Stimulated activated CD8-positive, alpha-beta memory T cell treated with anti-CD3 and anti-CD28 coated beads, Interleukin-7, amount 100 ng/mL, for 1 hour (primary cell): ENCODE measurements around the gene UBE2U.
A peak's percentile ranks its signal among the peaks of the same experiment; 100 is the strongest.
"Not testable (repeated sequence)": the region's sequence is repeated elsewhere in the genome, so short reads cannot be mapped to it uniquely, and the experiment has no call there.

ENCODE experiments used
- DNase-seq, 2 donors: peaks; one replicate each; pipeline ENCODE4 v3.0.0-alpha.2; 2020; ENCODE audit warnings: low read depth in 2 of 2

The UBE2U gene

DNA sequence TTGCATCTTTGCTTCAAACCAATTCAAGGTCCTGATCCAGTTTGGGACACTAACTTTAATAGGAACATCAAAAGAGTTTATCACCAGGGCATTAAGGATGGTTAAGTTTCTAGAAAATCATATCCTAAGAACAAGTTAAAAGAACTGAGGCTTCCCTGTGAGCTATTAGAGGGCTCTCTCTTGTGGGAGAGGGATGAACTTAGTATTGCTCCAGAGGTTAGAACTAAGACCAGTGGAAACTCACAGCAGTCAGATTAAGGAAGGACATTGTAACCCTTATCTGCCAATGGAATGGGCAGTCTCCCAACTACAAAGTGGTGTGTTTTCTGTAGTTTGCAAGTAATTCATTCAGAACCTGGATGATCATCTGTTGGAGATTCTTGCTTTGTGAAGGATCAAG, 36.8 kb downstream of the UBE2U start:
- no peak for DNase-seq

DNA sequence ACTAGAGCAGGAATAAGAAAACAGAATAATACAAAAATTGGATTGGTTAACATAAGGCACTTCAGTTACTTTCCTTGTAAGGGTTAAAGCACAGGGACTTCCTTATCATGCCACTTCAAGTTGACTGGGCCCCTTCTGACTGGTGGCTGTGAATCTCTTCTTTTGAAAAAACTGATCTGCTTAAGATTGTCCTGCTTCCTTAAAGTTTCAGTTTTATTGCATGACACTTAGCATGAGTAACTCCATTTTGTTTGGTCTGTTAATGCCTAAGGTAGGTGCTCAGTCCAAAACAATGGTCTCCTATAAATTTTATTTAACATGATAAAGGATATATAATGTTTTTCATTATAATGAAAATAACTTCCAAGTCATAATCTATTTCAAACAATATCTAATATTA, 37.6 kb downstream of the UBE2U start:
- no peak for DNase-seq

DNA sequence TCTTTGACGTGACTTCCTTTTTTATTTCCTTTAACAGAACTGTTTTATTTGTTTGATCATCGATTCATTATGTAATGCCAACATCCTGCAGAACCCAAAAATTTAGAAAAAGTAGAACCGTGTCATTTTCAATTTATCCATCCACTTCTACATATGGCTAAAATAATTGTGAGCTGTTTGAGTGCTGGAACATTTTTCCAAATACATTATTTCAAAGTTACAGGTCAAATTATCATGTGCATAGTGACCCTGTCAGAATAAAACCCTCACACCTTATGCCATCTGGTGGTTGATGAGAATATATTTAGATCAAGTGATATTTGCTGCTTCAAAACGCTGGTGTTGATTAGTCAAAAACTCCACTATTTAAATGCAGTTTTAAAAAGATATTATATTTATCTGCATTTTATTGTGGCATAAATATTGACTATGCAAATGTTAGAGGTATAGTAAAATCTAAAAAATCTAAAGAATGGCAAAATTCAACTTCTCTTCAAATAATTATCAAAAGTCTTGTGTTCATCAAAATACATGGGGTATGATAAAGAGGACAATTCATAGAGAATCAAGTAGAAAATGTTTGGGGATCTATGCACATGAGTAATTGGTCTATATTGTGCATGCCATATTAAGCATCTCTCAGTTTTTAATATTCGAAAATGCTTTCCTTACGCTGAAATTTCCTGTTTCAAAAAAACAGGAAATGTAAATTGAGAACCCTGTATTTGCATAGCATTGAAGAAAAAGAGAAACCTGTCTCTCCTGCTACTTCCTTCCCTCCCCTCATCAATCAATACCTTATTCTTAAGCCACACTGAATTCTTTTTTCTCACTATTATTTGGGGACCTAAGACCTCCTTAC, 39.7 kb downstream of the UBE2U start:
- no peak for DNase-seq

DNA sequence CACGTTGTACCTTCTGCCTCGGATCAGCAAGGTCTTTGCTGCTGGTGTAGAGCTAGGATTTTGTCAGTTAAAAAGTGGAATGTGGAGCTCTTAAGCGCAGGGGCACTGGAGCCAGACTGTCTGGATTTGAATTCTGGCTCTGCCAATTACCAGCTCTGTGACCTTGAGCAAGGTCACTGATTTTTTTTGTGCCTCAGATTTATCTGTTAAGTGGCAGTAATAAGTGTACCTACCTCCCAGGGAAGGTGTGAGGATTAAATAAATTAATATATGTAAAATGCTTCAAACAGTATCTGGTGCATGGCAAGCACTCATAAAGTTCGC, 40.3 kb downstream of the UBE2U start:
- DNase-seq = no peak

DNA sequence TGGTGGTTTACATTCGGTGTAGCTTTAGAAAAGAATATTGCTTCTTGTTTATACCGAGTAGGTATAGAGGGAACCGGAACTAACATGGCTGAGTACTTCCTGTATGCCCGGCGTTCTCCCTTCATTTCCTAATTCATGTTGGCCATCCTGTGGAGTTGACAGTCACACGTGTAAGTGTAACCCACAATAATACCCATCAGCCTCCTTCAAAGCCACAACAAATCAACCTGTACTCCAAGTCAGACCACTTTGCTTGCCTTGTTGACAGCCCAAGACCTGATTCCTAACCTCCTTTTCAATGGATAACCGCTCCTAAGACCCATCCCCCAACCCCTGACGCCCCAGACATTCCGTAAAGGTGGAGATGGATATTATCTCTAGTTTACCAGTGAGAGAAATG, 42.1 kb downstream of the UBE2U start:
- DNase-seq = no peak

GRCh38 chr1:64246294-64246917, 43.0 kb downstream of the UBE2U start:
- no peak for DNase-seq

DNA sequence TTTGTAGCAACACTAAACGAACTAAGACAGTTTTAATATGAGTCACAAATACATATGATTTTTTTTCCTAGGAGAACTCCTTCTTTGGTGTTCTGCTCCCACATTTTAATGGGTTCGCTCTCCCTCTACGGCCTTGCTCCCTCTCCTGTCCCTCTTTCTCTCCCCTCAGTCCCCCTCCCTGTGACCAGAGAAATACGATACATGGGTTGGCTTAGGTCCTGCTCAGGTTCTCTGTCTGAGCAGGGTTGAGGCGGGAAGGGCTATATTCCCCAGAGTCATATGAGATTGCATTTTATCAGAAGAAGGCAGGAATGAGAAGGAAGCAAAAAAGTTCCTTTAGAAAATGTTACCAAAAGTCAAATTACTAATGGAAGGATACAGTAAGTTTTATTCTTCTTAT, 44.6 kb downstream of the UBE2U start:
- no peak for DNase-seq

DNA sequence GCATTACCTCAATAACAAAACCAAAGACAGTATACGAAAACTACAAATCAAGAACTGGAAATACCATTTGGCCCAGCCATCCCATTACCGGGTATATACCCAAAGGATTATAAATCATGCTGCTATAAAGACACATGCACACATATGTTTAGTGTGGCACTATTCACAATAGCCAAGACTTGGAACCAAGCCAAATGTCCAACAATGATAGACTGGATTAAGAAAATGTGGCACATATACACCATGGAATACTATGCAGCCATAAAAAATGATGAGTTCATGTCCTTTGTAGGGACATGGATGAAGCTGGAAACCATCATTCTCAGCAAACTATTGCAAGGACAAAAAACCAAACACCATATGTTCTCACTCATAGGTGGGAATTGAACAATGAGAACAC, 47.0 kb downstream of the UBE2U start:
- DNase-seq = not testable (repeated sequence)

DNA sequence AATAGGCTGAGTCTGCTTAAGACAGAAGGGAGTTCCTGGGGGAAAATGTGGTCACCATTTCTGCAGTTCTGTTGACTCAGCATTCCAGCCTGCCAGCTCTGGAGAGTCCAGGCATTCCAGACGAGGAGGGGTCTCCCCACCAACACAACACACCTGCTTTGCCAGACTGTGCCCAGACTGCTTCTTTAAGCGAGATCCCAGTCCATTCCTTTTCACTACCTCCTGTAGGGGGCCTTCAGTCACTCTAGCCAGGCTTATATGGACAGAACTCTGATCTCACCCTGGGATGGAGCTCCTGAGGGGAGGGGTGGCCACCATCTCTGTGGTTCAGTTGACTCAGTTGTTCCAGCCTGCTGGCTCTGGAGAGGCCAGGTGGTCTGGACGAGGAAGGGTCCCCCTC, 48.5 kb downstream of the UBE2U start:
- no peak for DNase-seq

DNA sequence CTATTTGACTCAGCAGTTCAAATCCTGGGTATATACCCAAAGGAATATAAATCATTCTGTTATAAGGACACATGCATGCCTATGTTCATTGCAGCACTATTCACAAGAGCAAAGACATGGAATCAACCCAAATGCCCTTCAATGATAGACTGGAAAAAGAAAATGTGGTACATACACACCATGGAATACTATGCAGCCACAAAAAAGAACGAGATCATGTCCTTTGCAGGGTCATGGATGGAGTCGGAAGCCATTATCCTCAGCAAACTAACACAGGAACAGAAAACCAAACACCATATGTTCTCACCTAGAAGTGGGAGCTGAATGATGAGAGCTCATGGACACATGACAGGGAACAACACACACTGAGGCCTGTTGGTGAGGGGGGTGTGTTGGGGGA, 53.8 kb downstream of the UBE2U start:
- not testable (repeated sequence) for DNase-seq

DNA sequence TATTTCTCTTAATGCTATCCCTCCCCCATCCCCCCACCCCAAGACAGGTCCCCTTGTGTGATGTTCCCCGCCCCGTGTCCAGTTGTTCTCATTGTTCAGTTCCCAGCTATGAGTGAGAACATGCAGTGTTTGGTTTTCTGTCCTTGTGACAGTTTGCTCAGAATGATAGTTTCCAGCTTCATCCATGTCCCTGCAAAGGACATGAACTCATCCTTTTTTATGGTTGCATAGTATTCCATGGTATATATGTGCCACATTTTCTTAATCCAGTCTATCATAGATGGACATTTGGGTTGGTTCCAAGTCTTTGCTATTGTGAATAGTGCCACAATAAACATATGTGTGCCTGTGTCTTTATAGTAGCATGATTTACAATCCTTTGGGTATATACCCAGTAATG, 55.0 kb downstream of the UBE2U start:
- not testable (repeated sequence) for DNase-seq

- no peak for DNase-seq
Measured at GRCh38 chr1:64263335-64263734, 59.9 kb downstream of the UBE2U start.

DNA sequence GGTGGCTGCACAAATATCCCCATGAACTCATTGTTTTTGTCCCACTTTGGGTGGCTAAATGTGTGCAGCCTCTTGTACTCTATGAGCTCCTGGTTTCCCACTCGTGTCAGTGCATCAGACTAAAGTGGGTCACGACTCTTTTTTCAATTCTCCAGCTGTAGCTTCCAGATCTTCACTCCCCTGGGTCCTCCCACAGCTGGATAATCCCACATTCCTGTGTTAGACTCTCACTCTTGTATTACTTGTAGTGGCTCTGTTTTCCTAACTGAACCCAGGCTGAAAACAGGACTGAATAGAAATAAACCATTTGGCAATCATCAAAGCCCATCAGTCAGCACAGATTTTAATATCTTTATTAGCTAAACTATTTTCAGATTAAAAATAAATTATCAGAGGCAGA, 60.4 kb downstream of the UBE2U start:
- no peak for DNase-seq

DNA sequence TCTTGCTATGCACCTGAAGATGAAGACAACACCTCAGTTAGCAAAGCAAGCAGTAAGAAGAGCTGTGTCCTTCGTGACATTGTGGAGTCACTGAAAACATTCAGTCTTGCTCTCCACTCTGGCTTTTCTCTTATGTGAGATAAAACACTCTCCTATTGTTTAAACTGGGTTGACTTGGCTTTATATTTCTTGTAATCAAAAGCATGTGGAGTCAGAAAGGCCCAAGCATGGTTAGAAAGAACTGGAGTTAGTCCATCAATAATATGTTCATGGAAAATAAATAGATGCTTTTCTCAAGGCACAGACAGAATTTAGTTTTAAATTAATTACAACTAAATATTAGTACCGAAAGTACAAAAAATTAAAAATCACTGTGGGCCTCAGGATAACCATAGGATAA, 61.7 kb downstream of the UBE2U start:
- no peak for DNase-seq

DNA sequence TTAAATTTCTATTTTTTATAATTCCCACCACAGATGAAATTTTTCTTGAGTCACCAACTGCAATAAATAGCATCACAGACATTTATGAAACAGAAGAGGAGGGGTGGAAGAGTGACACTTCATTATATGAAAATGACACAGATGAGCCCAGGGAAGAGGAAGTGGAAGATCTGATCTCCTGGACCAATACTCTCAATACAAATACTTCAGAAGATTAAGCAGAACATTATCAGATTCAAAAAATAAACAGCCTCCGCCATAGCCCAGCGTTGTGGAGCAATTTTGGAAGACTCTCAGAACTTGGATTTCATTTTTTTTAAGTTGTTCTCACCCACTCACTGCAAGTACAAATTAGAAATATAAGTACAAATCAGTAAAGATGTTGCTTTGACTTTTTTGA, 63.6 kb downstream of the UBE2U start:
- no peak for DNase-seq

DNA sequence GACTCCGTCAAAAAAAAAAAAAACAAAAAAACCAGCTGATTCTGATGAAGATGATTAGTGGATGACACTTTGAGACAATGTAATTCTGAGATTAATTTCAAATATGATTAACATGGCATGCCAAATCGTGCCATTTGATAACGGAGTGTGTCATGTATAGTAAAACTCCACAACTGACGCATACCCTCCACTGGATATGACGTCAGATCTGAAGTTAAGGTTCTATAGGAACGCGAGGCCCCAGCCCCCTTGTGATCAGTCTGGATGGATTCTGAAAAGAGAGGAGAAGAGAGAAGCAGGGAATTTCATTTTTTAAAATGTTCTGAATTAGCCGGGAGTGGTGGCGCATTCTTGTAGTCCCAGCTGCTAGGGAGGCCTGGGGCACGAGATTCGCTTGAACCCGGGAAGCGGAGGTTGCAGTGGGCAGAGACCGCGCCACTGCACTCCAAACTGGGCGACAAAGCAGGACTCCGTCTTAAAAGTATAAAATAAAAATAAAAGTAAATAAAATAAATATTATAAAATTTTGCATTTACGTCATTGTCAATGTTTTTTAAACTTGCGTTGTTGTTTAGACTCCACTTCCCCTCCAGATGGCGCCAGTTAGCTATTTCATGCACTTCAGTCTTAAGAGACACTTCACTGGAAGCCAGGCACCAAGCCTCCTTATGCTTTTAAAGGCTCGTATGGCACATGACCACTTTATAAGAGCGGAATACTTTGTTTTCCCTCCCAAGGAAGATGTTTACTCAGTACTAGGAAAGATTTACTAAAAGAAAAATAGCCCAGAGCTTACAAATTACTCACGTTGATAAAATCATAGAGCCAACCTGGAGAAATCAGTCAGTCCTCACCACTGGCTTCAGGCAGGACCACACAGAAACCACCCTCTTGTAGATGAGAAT, 65.5 kb downstream of the UBE2U start:
- peak; percentile 7 to 22 for DNase-seq

DNA sequence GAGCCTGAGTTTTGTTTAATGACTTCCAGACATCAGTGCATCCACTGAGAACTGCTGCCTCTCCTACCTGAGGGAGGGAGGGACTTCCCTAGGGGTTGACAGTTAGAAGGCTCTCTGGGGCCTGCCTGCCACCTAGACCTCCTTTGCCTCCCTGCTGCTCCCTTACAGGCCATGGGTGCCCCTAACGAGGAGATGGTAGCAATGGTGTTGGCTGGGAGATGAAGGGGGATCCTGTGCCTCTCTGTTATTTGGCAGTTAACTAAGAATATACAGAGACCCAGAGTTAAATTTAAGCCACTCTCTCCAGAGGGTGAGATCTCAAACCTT, 66.1 kb downstream of the UBE2U start:
- DNase-seq = no peak

- no peak for DNase-seq
Measured at GRCh38 chr1:64280001-64280400, 76.6 kb downstream of the UBE2U start.

DNA sequence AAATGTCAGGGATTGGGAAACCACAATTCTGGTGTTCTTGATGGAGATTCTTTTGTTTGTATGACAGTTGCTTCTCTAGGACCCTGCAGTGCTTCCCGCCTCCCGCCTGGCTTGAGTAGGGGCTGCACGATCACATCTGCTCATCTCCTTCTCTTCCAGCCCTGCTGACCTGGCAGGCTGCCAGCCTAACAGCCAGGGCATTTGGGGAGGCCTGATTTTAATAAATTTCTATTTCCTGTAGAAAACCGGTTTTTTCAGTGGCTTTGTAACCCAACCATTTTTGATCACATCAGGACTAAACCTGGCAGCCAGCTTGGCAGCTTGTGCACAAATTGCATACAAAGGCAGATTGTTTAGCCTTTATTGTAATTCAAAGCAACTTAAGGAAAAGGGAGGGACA, 78.9 kb downstream of the UBE2U start:
- no peak for DNase-seq

DNA sequence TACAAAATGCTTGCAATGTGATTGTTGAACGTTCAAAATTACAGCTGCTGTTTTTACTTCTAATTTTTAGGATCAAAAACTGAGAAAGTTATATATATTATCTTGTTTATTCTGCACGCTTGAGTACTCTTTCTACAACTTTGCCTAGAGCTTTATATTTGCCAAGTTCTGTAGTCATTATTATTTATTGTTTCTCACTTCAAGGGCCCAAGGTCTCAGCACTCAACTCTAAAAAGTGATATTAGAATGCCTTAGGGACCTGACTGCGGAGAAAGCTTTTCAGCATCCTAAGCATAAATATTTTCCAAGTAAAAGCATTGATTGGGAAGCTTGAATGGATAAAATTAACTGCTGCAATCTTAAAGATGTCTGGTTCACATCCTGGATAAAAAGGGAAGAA, 83.6 kb downstream of the UBE2U start:
- DNase-seq = no peak

GRCh38 chr1:64290420-64290819, 87.0 kb downstream of the UBE2U start:
- no peak for DNase-seq

- DNase-seq = no peak
Measured at GRCh38 chr1:64291931-64292330, 88.5 kb downstream of the UBE2U start.

DNA sequence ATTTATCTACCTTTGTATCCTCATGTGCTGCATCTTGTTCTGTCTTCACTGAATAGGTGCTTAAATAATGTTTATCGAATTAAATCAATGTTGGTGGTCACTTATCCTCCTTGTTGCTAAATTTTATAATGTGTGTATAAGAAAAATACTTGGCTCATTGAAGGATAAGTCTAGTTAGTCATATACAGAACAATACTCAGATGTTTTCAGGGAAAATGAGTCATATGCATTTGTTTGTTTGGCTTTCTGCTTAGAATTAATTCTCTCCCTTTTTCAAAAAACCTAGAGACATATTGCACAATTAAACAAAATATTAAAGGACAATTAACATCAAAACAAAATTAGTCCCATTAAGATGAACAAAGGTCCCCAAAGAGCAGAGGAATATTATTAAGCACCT, 89.0 kb downstream of the UBE2U start:
- DNase-seq = no peak
